Stimulated activated CD8-positive, alpha-beta memory T cell treated with anti-CD3 and anti-CD28 coated beads, Interleukin-12 subunit alpha, Interleukin-12 subunit beta, amount 100 ng/mL, for 24 hours (primary cell): Measurements from ENCODE around the gene CLPTM1L.
"Not testable (repeated sequence)": the region's sequence is repeated elsewhere in the genome, so short reads cannot be mapped to it uniquely, and the experiment has no call there.

ENCODE experiments used
- DNase-seq: peaks from one replicate; pipeline ENCODE4 v3.0.0-alpha.2; 2020; ENCODE audit errors: extremely low read depth

Gene CLPTM1L

DNA sequence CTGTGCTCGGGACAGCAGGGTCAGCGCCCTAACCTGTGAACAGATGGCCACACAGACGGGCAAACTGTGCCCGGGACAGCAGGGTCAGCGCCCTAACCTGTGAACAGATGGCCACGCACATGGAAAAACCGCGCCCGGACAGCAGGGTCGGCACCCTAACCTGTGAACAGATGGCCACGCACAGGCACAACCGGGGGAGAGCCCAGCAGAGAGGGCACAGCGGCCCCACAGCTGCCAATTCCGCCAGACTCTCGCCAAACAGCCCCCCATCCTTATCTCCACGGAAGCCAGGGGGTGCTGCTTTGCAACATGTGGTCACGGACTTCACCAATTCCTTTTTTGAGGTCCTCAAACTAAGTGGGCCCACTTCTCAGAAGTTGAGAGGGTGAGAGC is 5.1 kb downstream of the CLPTM1L start:
- not testable (repeated sequence) for DNase-seq

DNA sequence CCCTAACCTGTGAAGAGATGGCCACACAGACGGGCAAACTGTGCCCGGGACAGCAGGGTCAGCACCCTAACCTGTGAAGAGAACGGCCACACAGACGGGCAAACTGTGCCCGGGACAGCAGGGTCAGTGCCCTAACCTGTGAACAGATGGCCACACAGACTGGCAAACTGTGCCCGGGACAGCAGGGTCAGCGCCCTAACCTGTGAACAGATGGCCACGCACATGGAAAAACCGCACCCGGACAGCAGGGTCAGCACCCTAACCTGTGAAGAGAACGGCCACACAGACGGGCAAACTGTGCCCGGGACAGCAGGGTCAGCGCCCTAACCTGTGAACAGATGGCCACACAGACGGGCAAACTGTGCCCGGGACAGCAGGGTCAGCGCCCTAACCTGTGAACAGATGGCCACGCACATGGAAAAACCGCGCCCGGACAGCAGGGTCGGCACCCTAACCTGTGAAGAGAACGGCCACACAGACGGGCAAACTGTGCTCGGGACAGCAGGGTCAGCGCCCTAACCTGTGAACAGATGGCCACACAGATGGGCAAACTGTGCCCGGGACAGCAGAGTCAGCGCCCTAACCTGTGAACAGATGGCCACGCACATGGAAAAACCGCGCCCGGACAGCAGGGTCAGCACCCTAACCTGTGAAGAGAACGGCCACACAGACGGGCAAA is 5.6 kb downstream of the CLPTM1L start:
- not testable (repeated sequence) for DNase-seq

DNA sequence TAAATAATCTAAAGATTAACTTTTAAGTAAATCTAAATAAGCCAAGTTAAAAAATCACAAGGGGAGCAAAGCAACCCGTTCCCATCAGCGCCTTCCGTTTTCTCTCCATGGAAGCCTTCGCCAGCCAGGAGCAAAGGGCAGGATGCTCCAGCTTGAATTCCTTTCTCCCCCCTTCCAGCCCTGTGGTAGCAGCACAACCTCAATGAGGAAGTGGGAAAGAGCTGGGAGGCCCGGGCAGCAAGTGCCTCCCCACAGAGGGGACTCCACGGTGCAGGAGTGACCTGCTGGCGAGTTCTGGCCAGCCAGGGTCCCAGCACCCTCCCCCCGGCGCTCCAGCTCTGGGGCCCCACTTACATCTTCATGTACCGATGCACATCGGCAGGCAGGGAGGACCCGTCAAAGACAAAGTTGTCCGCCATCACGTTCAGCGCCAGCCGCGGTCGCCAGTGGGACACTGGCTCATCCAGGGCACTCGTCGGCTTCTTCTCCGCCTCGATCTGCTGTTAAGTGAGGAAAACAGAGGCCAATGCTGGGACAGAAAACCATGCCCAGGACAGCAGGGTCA is 6.3 kb downstream of the CLPTM1L start:
- no peak for DNase-seq

DNA sequence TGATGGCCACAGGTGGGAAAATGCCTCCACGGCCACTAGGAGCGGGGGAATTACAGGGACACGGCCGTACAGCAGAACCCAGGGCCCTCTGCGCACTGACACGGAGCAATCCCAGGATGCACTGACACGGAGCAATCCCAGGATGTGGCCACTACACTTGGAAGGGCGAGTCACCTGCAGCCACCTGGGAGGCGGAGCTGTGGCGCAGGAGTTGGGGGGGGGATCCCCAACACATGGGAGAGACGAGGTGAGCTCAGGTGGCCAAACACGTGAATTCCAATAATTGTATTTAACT is 6.8 kb downstream of the CLPTM1L start:
- no peak for DNase-seq

DNA sequence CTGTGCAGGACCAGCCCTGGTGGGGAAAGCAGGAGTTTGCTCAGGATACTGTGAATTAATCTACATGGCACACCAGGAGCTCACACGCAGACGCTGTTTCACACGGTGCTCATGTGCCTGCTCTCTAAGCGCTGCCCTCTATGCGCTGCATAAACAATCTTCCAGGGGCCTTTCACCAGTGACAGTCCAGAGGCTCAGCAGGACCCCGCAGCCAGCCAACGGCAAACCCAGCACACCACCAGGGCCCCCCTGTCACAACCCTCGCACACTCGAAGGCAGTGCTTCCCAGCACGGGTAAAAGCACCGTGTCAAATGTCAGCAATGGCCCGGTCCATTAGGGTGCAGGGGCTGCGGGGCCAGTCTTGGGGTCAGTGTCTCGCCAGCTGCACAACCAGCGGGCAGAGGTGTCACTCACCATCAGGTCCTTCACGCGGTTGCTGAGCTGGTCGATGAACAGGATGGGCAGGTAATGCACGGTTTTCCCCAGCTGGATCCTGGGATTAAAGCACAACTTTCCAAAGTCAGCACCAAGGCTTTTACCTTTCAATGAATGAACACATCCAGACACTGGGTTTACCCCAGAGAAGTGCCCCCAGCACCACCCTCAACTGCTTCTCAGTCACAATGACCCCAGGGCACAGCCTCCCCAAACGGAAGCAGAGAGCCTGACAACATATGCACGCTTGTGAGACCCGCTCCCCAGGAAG is 7.3 kb downstream of the CLPTM1L start:
- DNase-seq = no peak

DNA sequence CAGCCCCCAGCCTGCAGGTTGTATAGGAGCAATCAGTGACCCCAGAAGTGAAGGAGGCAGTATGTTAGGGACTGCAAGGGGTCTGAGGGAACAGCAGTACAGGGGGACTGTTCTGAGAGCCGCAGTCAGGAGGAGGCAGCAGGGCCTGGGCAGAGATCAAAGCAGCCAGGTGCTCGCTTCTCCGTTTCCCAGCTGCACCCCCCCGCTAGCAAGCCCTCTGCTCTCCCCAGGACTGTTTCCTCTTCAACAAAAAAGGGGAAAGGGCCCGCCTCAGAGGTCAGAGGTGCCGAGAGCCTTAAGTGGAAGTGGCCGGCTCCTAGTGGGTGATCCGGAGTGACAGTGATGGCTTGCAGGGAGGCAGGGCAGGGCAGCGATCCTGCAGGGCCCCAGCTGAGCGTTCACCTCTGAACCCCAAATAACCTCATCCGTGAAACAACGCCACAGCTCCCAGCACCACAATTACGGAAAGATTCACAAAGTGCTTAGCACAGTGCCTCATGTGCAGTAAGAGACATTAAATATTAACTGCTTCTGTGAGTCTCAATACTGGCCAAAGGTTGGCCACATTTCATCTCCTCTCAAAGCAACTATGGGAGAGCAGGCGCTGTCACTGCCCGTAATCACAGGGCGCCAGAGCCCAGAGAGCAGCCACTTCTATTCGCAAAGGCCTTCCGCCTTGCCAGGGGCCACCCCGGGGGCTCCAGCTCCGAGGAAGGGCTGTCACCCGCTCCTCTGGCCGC is 8.0 kb downstream of the CLPTM1L start:
- DNase-seq = no peak

DNA sequence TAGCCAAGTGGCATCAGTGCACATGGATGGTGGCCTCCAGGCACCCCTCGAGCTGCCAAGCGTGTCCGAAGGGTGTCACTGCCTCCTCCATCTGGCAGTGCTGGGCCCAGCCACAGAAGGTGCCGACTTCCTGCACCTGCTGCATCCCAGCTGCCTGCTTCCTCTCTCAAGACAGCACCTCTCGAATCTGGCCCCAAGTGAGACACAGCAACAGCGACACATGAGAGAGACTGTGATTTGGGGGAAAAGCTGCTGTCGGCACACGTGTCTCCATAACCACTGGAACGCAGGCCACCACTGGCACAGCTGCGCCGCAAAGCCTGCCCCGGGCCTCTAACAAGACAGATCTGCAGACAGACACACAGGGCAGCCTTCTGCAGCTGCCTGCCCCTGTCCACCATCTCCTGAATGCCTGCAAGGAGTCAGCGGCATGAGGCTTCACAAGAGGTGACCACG is 8.8 kb downstream of the CLPTM1L start:
- DNase-seq = no peak

DNA sequence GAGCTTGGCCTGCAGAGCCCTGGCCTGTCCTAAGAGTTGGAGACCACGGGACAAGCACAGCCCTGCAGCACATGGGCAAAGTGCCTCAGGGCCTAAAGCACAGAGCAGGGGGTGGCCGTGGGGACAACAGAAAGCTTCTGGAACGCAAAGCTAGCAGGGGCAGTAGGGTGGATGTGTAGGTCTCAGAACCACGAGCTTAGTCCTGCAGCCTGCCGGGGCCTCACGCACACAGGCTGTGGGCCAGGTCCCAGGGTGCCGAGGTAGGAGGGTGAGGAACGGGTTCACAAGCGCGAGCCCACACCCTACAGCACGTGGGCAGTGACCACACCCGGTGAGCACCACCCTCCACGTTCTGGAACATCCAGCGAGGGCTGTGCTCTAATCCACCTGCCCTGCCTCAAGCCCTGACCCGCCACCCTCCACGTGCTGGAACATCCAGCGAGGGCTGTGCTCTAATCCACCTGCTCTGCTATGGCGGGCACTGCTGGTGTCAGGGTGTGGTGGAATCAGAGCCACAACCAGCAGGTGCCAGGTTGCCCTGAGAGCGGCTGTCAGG is 9.3 kb downstream of the CLPTM1L start:
- DNase-seq = no peak

DNA sequence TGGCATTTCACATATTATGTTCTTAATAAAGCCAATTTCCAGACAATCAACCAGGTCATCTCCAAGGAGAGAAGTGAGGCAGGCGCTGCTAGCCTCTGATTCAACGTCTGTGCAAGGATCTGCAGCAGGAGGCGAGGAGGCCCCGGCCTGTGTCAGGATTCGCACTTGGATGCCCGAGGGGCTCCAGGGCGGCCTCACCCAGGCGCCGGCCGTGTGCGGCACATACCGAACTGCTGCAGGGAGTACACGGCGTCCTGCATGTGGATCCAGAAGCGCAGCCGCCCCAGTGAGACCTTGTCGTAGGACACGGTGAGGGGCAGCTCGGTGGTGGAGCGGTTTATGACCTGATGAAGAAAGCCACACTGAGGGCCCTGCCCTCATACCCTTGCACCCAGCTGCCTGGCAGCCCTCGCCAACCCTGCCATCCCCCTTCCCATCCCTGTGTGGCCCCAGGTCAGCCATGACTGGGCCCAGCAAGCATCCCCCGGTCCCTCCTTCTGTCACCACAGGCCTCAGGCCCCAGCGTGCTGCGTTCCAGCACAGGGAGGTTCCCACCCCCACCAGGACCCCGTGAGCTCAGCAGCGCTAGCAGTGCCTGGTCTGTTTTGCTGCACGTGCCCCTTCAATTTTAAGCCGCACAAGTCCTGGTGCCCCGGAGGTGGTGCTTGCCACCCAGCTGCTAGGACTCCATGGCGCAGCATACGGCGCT is 9.9 kb downstream of the CLPTM1L start:
- DNase-seq = no peak

DNA sequence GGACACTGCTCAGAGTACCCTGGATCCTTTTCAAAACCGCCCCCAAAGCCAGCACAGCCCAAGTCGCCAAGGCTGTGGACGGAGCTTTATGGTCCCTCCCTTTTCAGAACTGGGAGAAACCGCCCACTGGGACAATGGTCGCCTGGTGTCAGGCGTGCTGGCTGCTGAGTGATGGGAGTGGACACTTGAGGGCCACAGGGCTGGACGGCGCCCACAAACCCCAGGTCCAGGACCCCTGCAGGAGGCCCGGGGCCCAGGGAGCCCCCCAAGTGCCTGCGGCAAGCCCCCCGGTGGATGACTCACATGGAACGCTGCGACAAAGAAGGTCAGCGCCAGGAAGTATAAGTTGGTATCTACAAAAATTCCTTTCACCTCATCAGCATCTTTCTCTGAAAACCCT is 10.9 kb downstream of the CLPTM1L start:
- DNase-seq = no peak

DNA sequence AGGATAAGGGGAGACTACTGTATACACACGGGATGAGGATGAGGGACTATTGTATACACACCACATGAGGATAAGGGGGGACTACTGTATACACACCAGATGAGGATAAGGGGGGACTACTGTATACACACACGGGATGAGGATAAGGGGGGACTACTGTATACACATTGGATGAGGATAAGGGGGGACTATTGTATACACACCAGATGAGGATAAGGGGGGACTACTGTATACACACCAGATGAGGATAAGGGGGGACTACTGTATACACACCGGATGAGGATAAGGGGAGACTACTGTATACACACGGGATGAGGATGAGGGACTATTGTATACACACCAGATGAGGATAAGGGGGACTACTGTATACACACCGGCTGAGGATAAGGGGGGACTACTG is 11.6 kb downstream of the CLPTM1L start:
- DNase-seq = not testable (repeated sequence)

DNA sequence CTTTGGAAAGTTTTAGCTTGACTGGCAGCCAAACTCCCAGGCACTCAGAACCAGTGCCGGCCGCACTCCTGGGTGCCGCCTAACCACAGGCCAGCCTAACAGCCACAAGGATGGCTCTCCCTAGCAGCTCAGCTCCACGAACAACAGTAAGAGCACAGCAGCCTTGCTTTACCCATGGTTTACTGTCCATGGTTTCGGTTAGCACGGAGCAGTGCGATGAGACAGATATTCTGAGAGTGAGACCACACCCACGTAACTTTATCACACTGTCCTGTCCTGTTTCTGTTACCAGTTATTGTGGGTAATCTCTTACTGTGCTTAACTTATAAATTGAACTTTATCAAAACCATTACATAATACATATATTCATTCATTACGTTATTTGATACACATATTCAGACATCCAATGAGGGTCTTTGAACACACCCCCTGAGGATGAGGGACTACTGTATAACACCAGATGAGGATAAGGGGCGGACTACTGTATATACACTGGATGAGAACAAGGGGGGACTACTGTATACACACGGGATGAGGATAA is 12.4 kb downstream of the CLPTM1L start:
- no peak for DNase-seq

DNA sequence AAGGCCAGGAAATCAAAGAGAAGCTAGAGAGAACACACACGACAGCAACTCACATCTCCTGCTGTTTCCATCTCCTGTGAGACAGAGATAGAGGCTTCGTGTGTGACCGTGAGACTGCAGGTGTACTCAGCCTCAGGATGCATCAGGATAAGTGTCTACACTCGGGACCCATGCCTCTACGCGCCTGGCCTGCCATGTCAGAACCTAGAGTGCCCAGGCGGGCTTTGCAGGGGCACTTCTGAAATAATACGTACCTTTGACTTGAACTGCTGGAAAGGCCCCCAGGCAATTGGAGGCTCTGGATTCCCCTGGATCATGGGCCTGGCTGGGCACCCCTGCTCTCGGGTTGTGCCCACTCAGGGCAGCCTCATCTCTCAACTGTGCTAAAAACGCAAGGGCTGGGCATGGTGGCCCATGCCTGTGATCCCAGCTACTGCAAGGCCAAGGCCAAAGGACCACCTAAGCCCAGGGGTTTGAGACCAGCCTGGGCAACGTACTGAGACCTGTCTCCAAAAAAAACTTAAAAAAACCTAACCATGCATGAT is 13.0 kb downstream of the CLPTM1L start:
- DNase-seq = no peak

DNA sequence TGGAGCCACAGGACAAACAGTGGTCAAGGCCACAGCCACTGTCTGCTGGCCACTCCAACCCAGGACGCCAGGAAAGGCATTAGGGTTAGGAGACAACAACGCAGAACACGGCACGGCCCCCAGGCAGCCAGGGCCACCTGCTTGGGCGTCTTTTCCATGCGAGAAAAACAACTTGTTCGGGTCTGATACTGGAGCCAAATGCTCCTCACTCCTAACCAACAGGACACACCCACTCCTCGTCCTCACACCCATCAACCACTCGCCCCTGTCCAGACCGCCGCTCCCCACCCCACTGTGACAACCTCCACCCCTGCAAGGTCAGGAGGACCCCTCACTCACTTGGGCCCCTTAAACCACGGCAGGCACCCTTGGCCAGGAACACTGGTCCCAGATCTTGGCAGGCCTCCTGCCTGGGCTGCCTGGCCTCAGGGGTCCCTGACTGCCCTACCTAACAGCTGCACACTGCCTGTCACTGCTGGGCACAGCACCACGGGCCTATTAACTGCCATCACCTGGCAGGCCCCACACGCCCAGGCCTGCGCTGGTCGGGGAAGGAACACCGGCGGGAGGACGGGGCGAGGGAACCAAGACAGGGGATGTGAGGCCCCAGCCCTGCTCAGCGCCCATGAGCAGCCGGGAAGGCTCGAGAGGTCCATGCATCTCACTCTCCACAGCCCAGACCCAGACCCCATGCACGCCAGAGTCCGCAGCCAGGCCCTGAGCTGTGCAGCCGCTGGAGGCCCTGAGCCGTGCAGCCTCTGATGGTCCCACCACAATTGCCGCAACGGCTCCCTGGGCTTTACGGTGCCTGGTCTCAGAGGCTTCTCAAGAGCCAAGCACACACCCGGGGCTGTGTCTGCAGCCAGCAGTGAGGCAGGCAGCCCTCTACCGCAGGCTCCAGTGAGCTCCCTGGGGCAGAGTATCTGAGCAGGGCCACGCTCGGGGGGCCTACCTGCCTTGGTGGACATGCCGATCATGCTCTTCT is 13.8 kb downstream of the CLPTM1L start:
- no peak for DNase-seq

DNA sequence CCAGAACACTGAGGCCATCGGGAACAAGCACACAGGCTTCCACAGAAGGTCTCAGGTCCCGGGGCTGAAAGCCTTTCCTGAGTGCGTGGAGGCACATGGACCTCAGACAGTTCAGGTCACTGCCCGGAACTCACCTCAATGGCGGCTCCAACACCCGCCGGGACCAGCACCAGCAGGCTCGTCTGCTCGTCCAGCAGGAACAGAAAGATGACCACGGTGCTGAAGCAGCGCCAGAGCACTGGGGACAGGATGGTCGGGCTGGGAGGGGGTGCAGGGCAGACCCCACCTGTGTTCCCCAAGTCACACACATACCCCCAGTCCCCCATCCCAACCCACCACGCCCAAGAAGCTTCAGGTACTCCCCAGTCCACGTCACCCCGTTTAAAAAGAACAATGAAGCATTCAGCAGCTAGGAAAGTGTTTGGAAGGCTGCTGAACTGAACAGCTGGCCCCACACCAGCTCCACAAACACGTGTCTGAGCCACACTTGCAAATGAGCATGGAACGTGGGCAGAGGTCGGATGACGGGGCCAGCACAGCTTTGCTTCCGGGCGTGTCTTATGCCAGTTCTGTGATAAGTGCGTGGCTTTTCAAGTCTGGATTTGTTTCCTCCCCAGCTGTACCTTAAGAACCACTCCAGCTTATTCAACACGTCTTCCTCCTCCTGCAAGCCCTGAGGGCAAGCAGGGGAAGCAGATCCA is 14.6 kb downstream of the CLPTM1L start:
- no peak for DNase-seq

DNA sequence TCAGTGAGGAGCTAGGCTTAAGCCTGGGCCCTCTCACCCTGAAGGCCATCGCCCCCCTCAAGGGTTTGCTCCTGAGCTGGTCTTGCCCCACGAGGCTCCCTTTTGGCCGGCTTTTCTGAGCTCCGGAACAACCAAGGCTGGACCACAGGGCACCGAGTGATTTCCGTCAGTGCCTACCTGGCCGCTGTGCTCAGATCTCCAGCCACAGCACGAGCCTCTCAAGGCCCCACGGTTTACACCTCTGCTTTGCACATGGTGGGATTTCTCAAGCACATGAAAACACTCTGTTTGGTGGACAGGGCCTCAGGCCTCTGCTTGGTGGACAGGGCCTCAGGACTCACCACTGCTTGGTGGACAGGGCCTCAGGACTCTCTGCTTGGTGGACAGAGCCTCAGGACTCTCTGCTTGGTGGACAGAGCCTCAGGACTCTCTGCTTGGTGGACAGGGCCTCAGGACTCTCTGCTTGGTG is 15.8 kb downstream of the CLPTM1L start:
- no peak for DNase-seq

DNA sequence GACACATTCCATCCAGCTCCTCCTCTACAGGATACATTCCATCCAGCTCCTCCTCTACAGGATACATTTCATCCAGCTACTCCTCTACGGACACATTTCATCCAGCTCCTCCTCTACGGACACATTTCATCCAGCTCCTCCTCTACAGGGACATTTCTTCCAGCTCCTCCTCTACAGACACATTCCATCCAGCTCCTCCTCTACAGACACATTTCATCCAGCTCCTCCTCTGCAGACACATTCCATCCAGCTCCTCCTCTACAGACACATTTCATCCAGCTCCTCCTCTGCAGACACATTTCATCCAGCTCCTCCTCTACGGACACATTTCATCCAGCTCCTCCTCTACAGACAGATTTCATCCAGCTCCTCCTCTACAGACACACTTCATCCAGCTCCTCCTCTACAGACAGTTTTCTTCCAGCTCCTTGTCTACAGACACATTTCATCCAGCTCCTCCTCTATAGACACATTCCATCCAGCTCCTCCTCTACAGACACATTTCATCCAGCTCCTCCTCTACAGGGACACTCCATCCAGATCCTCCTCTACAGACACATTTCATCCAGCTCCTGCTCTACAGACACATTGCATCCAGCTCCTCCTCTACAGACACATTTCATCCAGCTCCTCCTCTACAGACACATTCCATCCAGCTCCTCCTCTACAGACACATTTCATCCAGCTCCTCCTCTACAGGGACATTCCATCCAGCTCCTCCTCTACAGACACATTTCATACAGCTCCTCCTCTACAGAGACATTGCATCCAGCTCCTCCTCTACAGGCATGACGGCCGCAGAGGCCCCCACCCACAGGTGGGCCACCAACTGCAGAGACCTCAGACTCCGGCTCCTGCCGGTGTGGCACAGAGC is 16.4 kb downstream of the CLPTM1L start:
- DNase-seq = not testable (repeated sequence)
